ENCODE results near the gene RPGRIP1L.

The RPGRIP1L gene

DNA sequence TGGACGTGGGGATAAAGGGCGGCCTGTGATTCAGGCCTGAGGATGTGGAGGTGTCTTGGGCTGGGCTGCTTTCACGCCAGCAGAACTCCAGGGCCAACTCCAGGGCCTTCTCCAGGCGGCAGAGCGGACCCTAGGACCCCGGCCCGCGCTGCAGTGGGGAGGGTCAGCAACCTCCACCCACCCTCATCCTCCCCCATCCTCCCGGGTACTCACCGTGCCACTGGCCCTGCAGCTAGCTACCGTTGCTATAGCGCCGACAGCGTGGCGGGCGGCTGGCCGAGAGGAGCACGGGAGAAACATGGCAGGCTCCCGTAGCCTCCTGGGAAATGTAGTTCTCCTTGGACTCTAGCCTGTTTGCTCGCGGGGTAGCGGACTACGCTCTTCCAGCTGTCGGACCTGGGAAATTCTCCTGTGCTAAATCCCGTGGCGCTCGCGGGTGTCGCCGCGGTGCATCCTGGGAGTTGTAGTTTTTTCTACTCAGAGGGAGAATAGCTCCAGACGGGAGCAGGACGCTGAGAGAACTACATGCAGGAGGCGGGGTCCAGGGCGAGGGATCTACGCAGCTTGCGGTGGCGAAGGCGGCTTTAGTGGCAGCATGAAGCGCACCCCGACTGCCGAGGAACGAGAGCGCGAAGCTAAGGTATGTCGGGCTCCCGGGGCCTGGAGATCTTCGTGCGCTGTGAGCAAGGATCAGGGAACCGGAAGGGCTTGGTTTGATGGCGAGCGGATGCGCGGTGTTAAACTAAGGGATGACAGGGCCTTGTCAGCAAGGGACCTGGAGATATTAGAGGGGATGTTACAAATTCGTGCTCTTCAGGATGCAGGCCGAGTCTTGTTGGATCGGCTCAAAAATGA, at the start of gene RPGRIP1L, which contains the start of gene FTO:
Gene RPGRIP1L (minus strand): TSS at position 270 of the 855 bp plus-strand sequence. CDS start 3,136 bp downstream, outside the sequence.
Gene FTO (plus strand): TSS at position 567 of the 855 bp plus-strand sequence.
- peak; percentile 100 for DNase-seq

DNA sequence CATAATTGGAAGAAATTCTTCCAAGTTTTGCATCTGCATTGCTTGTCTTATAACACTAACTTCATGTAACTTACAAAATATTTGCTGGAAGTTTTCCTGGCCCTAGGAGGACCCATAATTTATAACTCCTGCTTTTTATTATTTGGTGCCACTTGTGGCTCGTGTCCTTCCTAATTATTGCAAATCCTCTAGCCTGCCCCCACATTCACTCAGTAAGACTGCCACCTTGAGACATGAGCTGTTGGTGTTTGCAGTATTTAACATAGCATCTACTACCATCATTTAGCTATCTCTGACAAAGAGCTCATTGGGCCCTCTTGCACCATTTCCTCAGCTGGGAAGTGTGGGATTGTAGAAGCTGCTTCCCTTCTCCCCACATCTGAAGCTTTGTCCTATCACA, 49.8 kb upstream of the RPGRIP1L start:
- no peak for DNase-seq

DNA sequence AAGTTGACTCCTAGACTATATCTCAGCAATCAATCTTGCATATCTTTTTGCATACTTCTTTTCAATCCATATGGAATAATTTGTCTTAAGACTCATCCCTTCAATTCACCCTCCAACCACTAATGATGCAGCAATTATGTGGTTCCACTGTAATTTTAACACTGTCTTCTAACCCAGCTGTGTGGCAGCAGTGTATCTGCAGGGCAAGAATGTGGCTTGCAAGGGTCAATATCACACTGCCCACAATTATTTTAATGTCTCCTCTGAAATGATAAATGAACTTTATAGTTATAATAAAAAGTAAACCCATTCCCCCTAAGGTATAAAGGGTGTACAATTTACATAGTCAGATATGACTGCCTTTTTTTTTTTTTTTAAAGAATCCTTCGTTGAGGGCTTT, 48.9 kb upstream of the RPGRIP1L start:
- DNase-seq: no peak

DNA sequence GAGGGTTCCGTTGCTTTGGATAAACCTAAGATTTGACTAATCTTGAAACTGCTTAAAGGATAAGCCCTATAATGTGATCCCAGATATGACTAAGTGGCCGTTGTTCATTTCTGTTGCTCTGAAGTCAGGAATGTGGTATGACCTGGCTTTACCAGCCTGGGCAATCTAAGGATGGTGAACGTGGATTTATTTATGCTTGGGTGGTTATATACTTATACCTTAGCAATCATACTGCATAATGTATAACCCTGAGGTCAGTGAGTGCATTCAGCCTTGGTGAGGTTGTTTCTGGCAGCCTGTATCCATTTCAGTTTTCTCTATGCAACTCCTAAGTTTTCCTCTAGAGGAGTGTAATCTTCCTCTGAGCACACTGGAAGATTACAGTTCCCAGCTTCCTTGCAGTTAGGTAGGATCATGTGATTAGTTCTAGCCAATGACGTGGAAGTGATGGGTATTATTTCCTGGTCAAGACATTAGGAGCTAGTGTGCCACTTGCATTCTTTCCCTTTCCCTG, 42.2 kb upstream of the RPGRIP1L start:
- DNase-seq: no peak

DNA sequence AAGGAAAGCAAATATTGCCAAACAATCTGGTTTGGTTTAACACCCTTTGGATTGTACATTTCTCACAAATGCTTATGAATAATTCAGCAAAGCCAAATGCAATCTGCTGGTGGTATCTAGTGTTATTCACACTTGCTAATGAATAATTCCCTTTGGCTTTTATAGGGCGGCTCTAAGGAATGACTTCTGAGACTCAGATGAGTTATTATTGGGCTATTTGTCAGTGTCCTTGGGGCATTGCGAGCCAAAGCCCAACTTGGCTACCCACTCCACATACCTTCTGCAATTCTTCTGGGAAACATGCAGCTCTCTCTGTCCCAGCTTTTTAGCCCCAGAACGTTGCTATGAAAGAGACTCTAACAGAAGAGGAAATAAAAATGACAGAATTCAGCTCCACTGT, 41.4 kb upstream of the RPGRIP1L start:
- no peak for DNase-seq

DNA sequence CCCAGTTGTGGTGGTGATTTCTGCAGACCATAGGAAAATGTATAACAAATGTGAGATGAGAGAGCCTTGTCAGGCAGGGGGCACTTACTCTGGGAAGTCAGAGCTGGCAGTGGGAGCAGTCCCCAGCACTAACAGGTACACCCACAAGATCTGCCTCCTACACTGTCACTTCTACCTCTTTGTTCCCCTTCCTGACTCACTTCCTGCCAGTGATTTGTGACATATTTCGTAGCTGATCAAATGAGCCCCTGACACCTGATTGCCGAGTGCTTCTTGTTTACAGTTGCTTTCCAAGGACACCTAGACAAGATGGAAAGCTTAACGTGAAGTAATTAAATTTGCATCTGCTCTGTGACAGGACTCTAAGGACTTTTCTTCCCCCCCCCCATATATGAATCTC, 40.8 kb upstream of the RPGRIP1L start:
- DNase-seq: no peak

DNA sequence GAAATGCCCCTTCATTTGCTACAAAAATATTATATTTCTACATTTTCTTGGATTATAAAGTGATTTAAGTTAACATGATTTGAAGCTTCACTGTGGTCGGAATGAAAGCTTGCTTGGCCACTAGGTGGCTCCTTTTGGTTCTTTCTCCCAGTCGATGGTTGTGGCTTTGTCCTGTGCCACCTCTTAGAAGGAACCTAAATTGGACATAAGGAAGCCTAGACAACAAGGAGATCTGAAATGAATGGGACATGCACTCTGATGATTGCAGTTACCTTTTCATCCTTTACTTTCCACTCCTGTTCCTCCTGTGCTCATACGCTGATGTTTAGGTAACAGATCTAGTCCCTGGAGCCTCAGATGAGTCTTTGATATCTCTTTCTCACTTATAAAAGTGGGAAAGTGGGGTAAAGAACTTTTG, 39.5 kb upstream of the RPGRIP1L start:
- DNase-seq: peak; percentile 42

DNA sequence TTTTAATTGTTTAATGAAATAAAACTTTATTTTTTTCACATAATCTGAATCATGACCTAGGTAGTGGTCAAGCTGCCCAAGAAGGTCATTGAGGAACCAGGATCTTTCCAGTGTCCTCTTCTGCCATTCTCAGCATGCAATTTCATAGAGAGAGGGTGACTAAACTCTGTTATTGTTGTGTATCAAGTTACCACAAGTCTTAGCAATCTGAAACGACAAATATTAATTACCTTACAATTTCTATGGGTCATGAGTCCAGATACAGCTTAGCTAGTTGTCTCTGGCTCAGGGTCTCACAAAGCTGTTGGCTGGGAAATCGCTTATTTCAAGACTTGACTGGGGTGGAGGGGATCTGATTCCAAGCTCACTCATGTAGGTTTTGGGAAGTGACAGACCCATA, 37.9 kb upstream of the RPGRIP1L start:
- no peak for DNase-seq

DNA sequence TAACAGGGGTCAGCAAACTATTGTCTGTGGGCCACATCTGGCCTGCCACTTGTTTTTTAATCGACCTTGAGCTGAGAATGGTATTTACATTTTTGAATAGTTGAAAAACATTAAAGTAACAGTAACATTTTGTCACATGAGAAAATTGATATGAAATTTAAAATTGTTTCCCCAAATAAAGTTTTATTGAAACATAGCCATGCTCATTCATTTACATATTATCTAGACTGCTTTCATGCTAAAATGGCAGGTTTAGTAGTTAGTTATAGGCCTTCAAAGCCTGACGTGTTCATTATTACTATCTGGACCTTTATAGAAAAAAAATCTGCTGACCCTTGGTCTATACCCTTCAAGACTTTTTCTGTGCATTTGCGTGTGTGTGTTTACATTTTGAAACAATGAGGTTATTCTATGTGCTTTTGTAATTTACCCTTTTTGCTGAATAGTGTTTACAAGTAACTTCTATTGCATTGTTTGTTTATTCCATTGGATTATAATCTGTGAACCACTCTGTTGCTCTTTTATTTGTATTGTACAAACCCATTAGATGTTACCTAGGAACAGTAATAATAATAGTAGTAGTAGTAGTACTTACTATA, 37.4 kb upstream of the RPGRIP1L start:
- no peak for DNase-seq

DNA sequence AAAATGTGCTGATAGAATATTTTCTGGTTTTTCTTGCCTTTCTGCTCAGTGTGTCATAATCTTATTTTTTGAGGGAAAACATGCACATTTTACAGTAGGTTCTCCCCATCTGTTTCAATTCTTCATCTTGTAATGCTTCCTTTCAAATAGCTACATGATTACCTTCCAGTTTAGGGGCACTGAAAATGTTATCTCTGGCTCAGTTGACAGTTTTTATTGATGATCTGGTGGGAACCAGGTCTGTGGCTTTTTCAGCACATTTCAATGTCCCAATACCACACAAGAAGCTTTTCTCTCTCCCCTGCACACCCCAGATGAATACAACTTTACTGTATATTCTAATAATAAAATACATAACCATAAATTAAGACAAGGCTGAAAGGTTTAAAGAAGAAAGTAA, 36.8 kb upstream of the RPGRIP1L start:
- DNase-seq: no peak

DNA sequence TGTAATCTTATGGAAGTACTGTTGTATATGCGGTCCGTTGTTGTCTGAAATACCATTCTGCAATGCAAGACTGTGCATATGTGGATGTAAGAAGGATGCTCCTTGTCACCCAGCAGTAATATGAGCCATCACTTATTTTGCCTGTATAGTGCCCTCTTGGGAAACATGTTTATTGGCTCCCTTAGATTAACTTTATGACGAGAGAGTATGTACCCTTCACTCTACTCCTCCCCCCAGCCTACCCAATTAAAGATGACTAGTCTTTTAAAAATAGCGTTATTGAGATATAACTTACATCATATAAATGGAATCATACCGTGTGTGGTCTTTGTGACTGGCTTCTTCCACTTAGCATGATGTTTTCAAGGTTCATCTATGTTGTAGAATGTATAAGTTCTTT, 33.9 kb upstream of the RPGRIP1L start:
- no peak for DNase-seq

DNA sequence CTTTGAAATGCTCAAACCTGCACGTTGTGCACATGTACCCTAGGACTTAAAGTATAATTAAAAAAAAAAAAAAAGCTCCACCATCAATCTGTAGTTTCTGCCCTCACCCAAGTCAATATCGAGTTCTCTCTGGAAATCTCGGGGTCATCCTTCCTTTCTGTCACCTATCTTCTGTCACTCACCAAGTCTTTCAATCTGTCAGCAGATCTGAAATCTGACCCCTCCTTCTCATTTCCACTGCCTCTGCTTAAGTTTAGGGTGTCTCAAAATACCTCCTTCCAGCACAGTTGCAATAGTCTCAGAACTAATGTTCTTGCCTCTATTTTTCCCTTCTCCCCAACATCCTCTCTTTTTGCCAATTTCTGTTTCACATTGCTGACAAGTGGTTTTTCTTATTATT, 32.6 kb upstream of the RPGRIP1L start:
- no peak for DNase-seq

DNA sequence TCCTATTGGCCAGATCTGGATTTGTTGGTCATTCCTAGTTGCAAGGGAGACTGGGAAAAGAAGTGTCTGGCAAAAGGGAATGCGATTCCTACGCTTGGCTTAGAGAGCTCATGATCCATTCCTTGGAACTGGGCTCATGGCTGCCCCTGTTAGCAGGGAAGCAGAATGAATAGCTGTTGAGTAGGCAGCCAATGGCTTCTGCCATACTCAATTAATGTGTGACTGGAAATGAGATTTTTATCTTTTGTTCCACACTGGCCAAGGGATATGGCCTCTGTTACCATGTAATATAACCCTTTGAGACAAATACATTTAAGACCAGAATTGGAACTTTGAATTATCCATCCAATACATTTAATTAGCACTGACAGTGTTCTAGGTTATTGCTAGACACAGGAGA, 31.2 kb upstream of the RPGRIP1L start:
- DNase-seq: no peak

DNA sequence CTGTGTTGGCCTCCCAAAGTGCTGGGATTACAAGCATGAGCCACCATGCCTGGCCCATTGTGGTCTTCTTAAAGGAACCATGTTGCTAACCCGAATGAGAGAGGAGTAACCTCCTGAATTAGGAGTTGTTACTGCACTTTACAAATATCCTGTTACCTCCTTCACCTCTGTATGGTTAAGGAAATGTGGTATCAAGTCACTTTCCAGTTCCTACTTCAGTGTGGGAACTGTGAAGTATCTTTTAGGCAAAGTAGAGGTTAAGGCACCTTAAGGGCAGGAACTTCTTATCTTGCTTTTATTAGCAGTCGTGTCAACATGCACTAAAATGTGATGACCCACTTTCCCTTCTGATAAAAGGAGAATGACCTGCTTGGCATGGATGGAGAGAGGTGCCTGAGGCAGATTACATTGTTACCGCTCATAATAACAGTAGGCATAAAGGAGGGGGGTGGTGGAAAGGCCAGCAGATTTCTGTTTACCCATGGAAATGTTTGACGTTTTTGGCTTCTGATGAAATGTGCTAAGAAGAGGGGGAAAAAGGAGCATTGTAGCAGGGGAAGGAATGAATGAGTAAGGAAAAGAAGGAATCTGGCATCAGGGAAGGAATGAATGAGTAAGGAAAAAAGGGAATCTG, 28.8 kb upstream of the RPGRIP1L start:
- no peak for DNase-seq

DNA sequence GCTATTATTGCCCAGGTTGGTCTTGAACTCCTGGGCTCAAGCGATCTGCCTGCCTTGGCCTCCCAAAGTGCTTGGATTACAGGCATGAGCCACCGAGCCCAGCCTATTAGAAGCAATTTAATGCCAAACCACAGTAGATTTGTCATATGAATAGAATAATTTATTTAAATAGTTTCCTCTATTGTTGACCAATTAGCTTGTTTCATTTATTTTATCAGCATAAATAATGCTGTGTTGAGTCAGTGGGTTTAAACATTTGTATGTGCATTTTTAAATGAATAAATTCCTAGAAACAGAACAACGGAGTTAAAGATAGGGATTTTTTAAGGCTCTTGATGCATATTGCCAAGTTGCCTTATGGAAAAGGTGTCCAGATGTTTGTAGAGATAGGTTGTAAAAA, 27.0 kb upstream of the RPGRIP1L start:
- no peak for DNase-seq

DNA sequence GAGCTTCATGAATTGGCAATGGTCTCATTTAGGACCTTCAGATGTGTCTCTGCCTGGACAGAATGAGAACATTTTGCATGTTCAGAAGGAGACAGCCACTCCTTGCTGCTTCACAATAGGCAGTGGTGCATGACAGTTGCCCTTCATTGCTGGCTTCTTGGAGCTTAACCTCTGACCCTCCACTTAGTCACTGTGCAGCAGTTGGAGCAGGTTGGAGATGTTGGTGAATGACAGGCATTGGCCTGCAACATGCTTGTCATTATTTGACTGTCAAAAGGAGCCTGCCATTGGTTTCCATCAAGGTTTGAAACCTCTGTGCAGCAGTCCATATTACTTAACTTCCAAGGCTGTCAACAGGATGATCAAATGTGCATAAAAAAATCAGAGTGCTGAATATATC, 23.0 kb upstream of the RPGRIP1L start:
- DNase-seq: no peak

DNA sequence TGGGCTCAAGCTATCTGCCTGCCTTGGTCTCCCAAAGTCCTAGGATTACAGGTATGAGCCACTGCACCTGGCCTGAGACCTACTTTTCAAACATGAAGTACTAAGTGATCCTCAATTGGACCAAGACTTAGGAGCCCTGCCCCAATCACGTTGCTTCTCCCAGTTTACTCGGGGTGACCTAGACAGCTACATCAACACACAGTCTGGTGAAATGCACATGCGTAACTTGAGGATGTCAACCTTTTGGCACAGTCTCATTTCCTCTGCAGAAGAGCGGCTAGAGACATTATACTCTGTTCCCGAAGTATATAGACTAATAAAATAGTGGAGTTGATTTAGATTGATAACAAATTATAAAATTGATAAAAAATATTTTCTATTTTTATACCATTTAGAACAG, 17.4 kb upstream of the RPGRIP1L start:
- no peak for DNase-seq

DNA sequence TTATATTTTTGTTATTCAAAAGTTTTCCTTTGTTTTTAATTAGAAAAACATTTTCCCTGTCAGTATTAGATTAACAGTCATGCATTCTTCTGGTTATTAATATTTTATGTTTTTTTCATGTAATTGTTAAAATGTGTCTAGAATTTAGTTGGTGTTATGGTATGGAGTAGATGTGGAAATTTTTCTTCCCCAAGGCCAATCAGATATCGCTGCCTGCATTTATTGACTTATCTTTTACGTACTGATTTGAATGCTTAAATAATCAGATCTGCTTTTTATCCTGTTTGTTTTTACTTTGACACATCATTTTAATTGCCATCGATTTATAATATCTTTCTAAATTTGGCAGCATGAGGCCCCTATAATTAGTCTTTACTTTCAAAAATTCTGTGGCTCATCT, 13.9 kb upstream of the RPGRIP1L start:
- DNase-seq: no peak

DNA sequence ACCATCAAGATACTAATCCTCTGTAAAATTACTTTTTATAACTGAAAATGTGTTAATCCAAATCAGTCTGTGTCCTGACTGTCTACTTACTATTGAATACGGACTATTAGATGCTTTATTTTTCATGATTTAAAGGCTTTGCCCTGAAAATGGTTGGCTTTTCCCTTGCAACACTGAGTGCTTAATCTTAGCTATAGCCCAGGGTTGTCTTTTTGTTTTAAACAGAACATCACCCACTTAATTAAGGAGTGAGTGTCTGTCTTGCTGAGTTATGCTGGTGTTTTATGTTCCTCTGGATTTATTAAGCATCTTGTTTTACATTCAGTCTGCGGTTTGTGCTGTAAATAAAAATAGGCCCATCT, 11.3 kb upstream of the RPGRIP1L start:
- DNase-seq: peak; percentile 57

DNA sequence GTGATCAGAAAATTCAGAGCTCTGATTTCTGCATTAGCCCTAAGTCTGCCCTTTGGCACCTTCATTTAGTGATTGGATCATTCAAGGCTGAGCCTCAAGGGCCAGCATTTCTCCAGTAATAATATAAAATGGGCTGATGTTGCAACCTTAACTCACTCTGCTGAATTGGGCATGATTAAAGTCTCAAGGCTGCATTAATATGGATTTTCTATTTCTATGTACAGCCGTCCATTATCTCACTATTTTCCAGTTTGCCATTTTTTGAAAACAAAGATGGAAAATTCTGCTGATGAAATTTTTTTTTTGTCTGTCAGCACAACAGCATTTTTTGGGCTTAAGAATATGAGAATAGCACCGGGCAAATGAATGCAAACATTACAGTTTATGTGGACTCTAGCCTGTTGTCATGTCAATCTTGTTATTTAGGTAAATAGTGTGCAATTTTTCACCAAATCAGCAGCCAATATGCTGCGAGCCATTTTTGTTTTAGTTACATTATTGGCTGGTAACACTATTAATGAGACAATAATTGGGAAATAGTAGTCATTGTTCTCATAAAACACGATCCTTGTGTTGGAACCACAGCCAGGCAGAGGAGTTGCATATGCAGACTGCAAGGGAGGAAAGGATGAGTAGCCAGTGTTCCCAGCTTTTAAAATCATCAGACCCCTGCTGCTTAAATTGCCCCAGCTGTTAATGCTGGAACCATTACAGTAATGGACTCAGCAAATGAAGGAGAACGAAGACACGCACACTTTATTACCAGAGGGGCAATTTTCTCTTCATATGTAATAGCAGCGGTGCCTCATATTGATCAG, 10.8 kb upstream of the RPGRIP1L start:
- peak; percentile 85 for DNase-seq

DNA sequence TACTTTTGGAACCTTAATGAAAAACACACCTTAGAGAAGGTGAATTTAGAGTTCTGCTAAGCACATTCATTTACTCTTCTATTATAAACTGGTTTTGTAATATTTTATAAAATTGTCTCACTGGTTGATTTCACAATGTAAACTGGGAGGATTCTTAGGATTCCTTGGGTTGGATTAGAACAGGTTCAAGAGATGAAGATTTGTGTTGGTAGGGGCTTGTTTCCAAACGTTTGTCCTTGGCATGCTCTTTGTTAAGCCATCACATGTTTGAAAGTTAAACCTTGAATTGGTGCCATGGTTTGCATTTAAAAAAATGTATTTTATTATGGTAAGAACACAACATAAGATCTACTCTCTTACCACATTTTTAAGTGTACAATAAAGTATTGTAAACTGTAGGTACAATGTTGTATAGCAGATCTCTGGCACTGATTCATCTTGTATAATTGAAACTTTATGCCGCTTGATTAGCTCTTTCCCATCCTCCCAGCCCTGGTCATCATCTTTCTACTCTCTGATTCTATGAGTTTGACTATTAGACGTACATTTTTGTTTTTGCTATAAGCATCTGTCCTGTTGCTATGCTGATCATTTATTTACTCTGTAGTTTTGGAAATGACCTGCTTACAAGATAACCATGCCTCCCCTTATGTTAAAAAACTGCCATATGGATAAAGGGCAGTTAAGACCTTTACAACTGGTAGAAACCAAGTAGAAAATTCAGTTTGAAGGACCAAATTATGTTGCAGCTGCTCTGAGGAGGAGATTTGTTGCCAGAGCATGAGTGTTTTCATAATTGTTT, 9.9 kb upstream of the RPGRIP1L start:
- peak; percentile 38 for DNase-seq

DNA sequence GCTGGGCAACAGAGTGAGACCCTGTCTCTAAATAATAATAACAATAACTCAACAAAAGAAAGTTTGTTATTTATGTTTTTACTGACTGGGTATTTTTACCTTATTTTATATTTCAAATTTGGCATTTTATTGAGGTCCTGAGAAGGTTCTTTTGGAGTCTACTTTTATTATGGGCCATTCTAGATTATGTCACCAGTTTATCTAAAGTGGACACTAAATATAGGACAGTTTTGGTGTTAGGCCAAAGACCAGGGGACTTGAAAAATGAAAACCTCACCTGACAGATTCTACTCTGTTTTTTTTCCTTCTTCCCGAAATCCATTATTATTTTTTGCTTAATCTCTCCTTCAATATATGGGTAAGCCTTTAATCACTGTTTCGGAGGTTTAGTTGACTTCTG, 8.4 kb upstream of the RPGRIP1L start:
- no peak for DNase-seq
